22Rv1 (cell line): ENCODE measurements around the gene RBM4B.

Experiments used
- H3K27ac ChIP-seq: fragments of 450-650 bp; 2 replicates; pipeline ENCODE4 v1.5.1; 2017
- ZFX ChIP-seq: fragments of 450-650 bp; IDR thresholded peaks from 2 replicates; pipeline ENCODE4 v1.6.1; 2017; ENCODE audit warnings: antibody characterized with exemption, borderline replicate concordance
- TF ChIP-seq, protein P1 (sequence below): fragments of 450-650 bp; IDR thresholded peaks from 2 replicates; pipeline ENCODE4 v1.5.1; 2017; ENCODE audit warnings: mild to moderate bottlenecking

Gene RBM4B

DNA sequence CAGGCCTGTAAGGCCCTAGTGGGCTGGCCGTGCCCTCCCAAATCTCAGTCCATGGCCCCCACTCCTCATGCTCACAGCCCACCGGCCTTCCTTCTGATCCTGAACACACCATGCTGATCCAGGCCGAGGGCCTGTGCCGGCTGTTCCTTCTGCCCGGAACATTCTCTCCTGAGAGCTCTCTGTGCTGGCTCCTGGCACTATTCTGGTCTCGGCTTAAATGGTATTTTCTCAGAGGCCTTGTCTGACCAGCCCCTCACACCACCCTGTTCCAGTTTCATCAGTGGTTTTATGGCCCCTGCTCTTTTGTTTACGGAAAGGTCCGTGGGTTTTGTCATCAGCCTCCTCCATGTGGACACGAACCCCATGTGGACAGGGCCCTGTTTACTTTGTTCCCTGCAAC is 29.3 kb upstream of the RBM4B start:
- TF ChIP-seq, protein P1, sequence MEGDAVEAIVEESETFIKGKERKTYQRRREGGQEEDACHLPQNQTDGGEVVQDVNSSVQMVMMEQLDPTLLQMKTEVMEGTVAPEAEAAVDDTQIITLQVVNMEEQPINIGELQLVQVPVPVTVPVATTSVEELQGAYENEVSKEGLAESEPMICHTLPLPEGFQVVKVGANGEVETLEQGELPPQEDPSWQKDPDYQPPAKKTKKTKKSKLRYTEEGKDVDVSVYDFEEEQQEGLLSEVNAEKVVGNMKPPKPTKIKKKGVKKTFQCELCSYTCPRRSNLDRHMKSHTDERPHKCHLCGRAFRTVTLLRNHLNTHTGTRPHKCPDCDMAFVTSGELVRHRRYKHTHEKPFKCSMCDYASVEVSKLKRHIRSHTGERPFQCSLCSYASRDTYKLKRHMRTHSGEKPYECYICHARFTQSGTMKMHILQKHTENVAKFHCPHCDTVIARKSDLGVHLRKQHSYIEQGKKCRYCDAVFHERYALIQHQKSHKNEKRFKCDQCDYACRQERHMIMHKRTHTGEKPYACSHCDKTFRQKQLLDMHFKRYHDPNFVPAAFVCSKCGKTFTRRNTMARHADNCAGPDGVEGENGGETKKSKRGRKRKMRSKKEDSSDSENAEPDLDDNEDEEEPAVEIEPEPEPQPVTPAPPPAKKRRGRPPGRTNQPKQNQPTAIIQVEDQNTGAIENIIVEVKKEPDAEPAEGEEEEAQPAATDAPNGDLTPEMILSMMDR = no peak
- no peak for TF ChIP-seq ZFX
- H3K27ac ChIP-seq = no peak overlapping the region

DNA sequence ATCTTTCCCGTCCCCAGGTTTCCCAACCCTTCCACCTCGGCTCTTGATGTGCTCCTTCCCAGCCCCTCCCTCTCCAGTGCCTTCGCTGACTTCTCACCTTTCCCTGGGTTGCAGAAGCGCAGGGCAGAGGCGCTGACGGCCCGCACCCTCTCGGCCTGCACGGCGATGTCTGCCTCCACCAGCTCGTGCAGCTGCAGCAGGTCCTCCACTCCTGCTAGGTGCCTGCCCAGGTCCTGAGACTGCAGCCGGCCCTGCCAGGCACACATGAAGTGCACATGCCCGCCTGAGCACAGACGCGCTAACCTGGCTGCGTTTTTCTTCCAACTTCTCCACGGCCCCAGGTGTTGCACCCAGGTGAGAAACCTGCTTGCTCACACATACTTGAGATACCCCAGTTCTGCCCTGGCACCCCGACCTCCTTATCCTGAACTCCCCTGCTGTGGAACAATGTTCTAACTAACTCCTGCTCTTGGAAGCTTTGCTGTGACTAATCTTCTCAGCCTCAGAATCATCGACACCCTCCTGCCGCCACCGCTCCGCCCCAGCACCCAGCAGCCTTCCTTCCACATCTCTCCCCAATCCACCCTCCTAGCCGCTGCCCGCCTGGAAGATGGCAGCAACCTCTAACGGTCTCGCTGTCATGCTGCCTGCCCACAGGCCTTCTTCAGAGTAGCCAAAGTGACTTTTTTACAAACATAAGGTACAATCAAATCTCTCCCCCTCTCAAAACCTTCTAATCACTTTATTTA is 28.1 kb upstream of the RBM4B start:
- H3K27ac ChIP-seq = no peak overlapping the region
- TF ChIP-seq, protein P1 = no peak
- no peak for TF ChIP-seq ZFX

DNA sequence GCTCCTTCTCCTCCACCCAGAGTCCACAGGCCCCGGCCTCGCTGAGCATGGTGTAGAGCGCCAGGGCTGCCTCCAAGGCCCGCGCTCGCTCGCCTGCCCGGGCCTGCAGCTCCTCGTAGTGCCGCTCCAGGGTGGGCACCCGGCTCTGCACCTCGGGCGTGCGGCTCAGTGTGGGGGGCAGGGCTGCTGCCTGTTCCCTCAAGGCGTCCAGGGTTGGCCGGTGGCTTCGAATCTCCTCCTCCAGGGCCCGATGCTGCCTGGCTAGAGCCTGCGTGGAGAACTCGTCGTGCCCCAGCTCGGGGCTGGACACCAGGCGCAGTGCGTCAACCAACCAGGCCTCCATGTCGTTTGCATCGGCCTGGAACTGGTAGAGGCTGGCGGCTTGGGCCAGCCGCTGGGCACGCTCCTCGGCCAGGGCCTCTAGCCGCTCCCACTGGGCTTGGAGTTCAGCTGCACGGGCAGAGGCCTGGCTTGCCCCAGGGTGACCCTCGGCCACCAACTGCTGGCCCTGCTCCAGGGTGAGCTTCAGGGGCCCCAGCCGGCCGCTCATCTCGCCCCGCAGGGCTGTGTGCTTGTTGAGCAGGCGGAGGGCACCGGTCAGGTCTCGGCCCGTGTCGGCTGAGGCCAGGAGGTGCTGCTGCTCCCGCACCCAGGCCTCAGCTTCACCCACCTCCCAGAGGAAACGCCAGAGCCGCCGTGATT is 27.1 kb upstream of the RBM4B start:
- TF ChIP-seq, protein P1 = no peak
- TF ChIP-seq ZFX = no peak
- H3K27ac ChIP-seq = no peak overlapping the region

DNA sequence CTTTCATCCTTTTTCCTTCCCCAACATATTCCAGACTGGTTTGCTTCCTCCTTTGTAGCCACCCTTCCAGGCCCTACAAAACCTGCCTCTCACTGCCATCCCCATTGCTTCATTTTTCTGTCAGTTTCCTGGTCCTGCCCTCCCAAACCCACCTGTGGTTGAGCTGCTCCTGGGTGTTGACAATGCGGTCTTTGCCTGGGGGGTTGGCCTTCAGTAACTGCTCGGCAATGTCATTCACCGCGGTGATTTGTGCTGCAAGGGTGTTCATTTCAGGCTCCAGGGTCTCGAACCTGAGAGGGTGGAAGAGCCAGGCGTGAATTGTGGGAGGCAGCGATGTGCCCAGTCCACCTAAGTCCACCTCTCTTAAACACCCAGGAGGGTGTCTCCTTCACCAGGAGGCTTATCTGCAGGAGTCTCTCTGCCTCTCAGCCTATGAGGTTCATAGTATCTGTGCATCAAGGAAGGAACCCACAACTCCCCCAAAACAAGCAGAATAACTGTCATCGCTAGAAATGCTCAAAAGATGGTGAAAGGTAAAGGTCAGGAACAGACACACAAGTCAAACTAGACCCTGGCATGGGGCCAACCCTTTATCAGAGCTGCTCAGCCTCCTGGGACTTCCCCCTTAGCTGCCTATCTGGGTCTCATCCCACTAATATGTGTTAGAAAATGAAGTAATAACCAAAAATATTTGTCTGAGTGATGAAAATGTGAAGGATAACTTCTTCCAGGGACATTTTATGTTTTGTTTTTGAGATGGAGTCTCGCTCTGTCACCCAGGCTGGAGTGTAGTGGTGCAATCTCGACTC is 23.9 kb upstream of the RBM4B start:
- TF ChIP-seq, protein P1 = no peak
- TF ChIP-seq ZFX = no peak
- H3K27ac ChIP-seq = no peak overlapping the region

DNA sequence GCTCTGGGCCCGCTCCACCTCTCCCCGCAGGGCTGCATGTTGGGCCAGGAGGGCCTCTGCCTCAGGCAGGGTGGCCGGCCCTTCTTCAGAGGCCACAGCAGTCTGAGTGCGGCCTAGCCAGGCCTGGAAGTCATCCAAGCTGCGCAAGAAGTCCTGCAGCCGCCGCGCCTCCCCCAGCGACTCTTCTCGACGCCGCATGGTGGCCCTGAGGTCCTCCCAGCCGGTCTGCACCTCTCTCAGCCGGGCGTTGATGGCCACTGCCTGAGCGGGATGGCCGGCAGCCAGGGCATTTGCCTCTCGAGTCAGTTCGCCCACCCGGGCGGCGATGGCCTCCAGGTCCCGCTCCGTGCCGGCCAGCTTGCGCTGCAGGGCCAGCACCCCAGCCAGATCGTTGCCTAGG is 23.1 kb upstream of the RBM4B start:
- TF ChIP-seq ZFX = no peak
- TF ChIP-seq, protein P1 = no peak
- H3K27ac ChIP-seq = no peak overlapping the region

DNA sequence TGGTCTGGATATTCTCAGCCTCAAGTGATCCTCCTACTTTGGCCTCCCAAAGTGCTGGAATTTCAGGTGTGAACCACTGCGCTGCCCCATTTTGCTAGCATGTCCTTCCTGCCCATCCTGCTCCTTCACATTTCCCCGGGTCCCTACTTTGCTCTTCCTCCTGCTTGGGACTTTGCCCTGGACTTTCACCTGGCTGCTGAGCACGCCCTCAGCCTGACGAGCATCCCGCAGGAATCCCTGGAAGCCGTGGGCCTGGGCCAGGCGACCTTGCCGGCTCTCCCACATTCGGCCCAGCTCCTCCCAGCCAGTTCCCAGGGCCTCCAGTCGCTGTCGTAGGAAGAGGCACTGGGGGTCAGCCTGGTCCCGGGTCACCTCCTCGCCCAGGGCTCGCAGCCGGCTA is 22.6 kb upstream of the RBM4B start:
- TF ChIP-seq ZFX = no peak
- TF ChIP-seq, protein P1 = no peak
- H3K27ac ChIP-seq = no peak overlapping the region

DNA sequence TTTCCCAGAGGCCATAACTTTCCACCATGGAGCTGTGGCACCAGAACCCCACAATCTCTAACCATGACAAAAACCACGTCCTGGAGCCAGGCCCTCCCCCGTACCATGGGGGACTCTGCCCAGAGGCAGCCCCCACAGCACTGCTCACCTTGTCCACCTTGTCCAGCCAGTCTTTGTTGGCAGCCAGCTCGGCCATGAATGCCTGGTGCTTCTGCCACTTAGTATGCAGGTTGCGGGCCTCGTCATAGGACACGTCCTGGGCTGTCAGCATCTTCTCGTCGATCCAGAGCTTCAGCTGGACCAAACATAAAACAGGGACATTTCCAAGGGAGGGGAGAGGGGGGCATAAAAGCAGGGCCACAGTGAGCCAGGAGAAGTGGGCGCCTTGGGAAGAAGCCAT is 20.8 kb upstream of the RBM4B start:
- no peak overlapping the region for H3K27ac ChIP-seq
- TF ChIP-seq, protein P1 = no peak
- no peak for TF ChIP-seq ZFX
